GM11168 (cell line): ENCODE results near the gene SLC38A2.

ENCODE experiments used
- in situ Hi-C: fragments of 300-500 bp; cut with MboI; formaldehyde crosslinking; loops from one replicate; pipeline ENCODE4 v1.12.0; 2022; ENCODE audit warnings: low sequenced_read_pairs; ENCODE audit not compliant: unreplicated experiment

The SLC38A2 gene

DNA sequence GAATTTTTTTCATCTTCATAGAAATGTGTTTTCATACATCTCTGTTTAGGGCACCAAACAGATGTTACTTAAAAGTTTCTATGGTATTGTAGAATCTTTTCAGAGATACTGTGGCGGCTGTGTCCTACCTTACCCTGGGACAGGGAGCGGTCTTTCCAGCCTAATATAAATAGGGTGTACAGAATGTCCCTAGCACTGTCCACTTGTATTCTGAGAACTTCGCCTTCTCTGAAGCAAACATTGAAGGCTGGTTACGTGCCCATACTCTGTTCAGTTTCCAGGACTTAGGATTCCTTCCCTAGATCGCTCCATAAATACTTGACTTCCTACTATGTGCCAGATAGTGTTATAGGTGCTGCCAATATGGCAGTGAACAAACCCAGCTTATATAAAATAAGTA is 24.3 kb upstream of the SLC38A2 start:
- in situ Hi-C loops, result no loop called here

DNA sequence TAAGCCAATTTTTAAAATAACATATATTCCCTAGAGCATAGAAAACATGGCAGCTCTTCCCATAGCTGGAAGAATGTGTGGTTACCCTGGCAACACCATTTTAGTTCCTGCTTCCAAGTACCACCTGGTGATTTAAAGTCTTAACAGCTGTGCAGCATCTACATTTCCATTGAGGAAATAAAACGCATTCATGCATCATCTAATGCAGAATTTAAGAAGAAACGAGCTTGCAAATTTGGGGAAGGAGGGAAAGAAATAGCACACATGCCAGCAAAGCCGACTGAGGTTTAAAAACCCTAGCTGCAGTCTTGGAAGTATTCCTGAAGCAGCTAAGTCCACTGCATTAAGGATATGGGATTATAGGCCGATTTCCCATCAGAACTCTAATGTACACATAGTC is 22.8 kb upstream of the SLC38A2 start:
- in situ Hi-C loops, result no loop called here

DNA sequence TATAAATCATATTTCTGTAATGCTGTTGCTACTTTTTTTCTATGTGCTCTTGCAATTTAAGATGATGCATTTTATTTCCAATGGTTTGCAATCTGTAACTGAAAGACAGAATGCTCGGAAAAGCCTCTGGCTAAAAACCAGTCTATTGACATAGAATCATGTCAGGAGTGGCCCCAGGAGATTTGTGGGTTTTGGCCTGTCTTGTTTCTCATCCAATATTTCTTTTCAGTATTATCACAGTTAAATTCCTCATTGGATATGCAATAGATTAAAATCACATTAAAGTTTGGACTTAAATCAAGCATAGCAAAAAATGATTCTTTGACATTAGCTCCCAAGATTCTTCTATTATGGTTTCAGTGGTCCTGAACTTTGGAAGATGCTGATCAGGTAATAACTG is 19.1 kb upstream of the SLC38A2 start:
- in situ Hi-C loops, result no loop called here

DNA sequence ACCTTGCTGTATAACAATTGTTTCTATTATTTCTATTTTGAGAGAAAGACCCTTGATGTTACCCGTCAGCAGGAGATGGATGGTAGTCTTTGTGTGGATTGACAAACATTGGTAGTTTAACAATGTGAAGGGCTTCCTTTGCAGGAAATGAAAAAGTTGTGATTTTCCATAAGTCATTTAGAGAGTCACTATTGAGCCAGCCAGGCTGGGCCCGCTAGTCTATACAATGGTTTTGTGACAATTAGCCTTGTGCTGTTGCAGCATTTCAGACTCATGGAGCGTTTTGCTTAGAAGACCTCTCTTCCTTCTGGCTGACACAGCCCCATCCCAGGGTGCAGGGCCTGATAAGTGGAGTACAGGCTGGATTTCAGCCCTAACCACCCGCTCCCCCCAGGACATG is 18.3 kb upstream of the SLC38A2 start:
- in situ Hi-C loops, result no loop called here

DNA sequence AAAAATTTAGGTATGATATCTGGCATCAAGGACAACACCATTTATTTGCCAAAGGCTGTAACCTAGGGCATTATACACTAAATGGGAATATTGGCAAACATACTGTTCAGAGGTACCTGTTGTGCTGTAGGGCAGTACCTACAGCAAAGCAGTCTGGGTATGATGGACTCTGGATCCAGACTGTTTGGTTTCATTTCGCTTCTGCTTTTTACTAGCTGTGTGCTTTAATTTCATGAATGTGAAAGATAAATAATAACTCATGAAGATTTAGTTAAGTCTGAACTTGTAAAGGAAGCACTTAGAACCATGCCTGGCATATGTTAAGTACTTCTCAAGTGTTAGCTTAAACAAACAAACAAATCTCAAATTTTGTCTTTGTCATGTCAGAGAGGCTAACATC is 17.7 kb upstream of the SLC38A2 start:
- in situ Hi-C loops, result no loop called here

DNA sequence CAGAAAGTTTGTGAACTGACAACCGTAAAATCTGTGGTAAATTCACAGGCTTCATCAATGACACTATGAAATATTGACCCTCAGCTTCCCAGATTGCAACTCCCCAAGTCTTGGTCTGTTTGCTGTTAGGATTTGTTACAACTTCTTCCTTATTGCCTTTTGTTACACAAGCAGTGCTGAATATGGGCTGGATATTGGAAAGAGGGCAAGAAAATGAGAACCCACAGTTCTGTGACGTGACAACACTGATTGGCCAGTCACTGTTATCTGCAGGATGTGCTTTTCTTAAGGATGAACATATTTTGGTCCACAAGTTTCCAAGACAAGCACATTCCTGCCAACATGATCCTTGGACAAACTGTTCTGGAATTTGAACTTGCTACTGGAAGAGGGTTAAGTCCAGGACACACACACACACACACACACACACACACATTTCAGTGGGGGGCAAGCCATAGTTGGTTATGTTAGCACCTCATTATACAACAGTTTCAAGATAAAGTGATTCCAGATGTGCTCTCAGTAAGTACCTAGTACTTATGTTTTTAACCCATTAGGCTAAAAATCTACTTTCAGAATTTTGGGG is 16.6 kb upstream of the SLC38A2 start:
- in situ Hi-C loops, result no loop called here

DNA sequence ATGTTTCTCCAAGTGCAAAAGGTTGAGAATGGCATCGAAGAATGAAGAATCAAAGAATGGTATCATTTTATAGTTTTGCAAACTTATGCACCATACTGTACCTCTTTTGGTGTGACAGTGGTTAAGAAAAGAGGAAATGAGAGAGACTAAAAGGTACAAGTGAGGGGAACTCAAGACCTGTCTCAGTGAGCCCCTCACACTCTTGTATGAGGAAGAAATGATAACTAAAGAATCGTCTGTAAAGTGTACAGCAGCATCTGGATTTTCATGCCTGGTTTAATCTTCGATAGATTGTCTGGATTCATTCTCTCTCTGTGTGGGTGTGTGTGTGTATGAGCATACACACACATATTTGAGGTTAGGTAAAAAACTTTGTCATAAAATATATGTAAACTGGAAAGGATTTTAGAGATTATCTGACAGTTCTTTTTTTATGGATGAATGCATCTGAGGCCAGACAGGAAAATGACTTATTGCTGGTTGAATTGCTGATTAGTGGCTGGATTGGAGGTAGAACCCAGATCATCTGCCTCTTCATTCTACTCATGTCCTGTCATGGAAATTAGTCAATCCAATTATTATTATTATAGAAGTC is 16.0 kb upstream of the SLC38A2 start:
- in situ Hi-C loops, result no loop called here

DNA sequence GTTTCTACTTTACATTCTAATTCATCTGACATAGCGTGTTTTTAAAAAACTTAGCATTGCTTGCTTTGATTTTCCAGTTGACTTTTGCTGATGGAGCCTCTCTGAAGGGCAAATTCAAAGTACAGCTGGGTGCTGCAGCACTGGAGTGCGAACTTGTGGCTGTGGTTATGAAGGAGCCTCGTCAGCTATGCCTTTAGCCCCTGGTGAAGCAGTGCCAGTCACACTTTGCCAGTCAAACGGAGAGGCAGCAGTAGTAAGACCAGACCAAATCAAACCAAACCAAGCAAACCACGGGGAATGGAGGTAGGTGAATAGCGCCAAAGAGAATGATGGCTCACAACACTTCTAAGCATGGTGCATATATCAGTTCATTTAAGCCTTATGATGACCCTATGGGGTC is 15.1 kb upstream of the SLC38A2 start:
- in situ Hi-C loops, result no loop called here

DNA sequence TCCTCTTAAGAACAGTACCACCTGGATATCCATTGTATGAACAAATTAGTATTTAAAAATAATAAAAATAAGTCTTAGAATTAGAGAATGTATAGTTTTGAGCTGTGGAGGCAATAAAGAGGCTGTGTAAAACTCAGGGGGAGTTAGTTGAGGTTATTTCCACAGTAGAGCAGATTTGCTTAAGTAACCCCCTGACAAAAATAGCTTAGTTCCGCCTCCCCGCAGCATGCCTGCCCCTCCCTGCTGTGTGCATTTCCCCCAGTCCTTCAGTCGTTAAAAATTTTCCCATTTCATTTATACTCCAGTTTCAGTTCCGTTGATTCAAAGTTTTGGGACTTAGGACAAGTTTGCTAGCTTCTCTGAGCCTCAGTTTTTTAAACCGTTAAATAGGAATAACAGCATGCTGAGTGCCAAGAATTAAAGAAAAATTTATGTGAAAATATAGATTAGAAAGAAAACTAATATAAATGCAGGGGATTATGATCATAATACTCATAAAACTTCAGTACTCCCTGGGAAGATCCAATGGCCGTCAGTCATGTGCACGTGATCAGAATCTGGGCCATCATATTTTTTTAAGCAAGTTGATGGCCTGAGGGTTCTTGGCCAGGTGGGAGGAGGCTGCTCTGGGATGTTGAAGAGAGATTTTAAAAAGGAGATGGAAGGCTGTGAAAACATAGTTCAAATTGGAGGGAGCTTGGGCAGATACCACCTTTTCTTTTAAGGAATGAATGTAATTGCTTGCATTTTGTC is 14.5 kb upstream of the SLC38A2 start:
- in situ Hi-C loops, result no loop called here

DNA sequence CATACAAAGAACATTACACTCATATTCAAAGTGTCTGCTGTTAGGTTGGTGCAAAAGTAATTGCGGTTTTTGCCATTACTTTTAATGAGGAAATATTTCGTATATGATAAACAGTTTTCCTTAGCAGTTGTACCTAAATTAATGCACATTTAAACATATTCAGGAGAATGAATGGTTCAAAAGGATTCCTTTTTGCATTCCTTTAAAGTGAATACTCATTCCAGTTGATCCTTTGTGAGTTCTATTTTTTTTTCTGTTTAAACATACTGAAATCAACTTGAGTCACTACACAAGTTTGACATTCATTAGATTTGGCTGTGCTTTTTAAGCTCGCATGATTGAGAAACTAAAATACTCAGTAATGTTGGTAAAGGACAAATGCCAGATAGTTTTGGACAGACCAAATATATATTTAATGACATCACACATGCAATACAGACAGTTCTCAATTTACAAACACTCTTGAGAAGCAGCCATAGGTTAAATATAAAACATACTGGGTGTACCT is 13.8 kb upstream of the SLC38A2 start:
- in situ Hi-C loops, result no loop called here

DNA sequence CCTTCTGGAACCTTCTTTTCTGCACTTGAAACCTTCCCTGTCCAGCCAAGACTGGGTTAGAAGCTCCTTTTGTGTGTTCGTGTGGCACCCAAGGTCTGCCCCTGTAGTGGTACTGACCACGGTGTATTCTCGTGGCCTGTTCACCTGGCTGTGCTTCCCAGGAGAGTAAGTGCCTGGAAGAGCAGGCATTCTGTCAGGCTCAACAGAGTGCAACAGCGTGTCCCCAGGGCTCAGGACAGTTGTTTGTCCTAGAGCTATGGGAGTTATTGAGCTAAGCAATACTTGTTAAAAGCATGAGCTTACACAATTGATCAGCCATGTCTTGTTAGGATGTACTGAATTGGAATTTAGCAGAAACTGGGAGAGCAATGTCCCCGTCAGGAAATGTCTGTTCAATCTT is 12.9 kb upstream of the SLC38A2 start:
- in situ Hi-C loops, result no loop called here

DNA sequence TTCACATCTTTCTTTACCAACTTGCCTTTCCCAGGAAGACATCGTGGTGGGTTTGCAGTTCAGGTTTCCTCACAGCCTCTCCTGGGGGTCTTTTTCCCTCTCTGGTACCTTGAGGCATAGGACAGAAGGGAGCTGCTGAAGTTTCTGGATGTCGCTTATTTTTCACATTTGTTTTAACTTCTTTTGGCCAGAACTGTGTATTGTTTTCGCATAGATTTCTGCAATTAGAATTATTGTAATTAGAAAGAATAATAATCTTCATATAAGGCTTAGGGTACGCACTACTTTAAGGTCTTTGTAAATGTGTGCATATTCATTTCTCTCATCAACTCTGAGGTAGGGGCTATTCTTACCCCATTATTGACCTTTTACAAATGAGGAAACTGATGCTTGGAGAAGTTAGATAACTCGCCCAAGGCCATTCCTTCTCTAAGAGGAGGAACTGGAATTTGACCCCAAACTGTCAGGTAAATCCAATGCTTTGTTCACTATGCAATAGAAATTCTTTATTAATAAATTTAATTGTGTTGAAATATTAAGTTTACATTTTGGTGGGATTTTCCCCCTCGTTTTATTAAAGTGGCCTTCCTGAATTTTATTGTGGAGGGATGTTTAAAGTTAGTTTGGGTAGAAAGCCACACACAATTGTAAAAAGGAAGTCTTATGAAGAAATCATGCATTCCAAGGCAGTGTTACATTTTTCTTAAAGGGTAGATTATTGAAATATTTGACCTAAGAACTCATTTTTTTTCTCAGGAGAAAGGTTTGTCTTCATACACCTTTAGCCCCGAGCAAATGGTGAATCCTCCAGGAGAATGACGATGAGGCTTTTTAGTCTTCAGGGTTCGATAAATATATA is 12.1 kb upstream of the SLC38A2 start:
- in situ Hi-C loops, result no loop called here

DNA sequence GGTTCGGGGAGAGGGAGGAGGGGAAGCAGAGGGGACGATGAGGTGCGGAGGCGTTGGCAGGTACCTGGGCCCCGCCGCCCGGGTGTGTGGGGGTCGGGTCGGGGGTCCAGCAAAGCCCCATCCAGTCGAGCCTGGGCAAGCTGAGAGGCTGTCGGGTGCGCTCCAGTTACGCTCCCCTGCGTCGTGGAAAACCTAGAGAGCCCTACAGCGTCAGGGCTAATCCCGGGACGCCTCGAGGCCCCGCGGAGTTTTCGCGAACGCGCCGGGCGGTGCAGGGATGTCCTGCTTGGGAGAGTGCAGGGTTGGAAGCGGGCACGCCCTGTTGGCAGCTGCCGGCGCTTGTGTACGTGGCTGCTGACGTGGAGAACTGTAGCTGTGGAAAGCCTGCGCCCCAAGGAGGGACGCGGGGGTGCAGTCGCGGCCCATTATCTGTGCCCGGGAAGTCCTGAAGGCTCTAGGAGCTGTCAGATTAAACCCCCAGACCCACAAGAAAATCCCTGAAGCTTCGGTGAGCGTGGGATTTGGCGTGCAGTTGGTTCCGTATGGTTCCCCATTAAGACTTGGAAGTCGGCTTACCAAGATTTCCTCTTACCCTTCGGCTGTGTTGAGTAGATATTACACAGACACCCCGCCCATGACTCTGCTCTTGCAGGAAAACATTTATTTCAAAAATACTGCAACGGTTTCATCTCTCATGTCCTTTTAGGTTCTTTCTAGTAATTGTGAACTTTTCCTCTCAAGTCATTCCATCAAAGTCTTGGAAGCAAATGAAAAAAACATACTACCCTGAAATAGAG is 11.3 kb upstream of the SLC38A2 start:
- in situ Hi-C loops, result no loop called here

DNA sequence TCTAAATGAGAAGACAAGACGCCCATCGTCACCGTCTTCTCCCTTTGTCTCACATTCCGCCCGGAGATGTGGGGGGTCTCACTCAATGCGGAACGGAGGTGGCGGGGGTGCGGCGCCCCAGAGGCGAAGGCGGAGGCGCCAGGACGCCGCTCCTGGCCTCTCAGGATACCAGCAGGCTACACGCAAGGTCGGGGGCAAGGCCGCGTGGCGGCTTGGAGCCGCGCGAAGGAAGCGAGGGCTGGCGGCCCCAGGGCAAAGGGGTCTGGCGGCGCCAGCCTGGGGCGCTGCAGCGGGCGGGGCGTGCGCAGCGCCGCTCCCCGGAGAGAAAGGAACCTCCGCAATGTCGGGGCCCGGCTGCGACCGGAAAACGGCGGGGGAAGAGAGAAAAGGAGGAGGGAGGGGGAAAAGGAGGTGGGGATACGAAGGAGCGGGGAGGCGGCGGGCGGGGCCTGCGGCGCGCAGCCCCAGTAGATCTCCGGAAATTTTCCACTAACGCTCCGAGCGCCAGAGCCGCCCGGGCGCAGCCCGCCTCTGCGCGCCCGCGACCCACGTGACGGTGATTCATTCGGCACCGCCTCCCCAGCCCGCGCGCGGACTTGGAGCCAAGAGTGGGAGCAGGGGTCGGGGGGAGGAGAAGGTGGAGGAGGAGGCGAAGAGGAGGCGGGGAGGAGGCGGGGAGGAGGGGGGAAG is 10.5 kb upstream of the SLC38A2 start:
- in situ Hi-C loops, result no loop called here

DNA sequence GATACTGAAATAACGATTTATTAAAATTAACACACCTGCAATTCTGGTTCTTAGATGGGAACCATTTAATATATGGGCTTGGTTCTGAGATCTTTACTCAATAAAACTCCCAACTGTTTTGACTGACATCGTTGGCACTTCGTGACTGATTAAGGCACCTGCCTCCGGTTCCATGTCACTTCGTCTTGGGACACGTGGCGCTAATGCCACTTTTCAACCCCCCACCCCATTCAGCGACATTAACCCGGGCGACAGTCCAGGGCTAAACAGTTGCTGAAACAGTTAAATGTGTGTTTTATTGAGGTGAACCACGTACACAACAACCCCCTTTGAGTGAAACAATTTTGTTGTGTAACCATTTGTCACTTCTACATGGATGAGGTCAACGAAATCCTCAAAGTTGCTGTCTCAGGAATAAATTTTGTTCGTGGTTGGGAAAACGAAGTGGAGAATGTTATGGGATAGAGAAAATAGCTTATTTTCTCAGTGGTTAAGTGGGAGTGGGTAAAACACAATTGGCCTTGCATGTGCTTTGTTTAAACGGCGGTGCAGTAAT is 9.9 kb upstream of the SLC38A2 start:
- in situ Hi-C loops, result no loop called here

DNA sequence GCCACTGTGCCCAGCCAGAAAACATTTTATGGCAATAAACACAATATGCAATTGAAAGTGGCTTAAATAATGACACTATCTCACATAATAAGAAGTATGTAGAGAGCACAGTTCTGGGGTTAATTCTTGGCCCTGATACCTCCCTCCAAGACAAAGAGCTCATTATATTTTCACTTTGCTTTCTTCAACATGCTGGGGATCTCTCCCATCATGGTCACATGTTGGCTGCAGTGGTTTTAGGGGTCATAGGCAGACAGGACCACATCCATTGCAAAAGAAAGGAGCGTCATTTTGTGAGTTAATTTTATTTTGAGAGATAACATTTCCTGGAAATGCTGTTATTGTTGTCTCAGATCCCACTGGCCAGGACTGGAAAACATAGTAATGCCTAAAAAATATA is 8.3 kb upstream of the SLC38A2 start:
- in situ Hi-C loops, result no loop called here

DNA sequence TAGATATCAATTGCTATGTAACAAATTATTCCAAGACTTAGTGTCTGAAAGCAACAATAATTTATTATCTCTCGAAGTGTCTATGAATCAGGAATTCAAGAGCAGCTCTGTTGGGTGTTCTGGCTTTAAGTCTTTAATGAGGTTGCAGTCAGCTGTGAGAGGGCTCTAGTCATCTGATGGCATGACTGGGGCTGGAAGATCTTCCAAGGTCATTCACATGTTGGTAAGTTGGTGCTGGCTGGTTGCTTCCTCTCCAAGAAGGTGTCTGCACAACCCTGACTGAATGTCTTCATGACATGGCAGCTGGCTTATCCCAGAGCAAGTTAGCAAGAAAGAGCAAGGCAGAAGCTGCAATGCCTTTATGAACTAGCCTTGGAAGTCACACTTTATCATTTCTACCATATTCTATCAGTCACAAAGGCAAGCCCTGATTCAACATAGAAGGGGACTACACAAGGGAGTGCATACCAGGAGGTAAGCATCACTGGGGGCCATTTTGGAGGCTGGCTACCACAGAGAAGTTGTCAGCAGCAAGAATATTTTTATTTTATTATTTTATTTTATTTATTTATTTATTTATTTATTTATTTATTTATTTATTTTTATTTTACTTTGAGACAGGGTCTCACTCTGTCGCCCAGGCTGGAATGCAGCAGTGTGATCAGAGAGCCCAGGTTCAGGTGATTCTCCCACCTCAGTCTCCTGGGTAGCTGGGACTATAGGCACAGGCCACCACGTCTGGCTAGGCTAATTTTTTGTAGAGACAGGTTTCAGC is 7.6 kb upstream of the SLC38A2 start:
- in situ Hi-C loops, result no loop called here

DNA sequence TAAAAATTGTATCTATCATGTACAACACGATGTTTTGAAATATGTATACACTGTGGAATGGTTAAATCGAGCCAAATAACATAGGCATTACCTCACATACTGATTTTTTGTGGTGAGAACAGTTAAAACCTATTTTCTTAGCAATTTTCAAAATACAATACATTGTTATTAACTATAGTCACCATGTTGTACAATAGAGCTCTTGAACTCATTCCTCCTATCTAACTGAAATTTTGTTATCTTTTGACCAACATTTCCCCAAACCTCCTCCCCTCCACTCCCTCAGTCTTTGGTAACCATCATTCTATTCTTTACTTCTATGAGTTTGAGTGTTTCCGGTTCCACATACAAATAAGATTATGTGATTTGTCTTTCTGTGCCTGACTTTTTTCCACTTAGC is 6.8 kb upstream of the SLC38A2 start:
- in situ Hi-C loops, result no loop called here
